ENCODE data around the gene CANT1. TPM values are rescaled to one million over a fixed set of nuclear protein-coding genes. Genes with fewer than 3 reads are reported as not detected.

Gene CANT1
- total and polyA plus RNA-seq, 2 of the 13 experiments (the other 11 are each of a cell fraction or from before 2014, with no cell fraction given) = 34.1 to 42.1 TPM

- no peak overlapping the region for H3K9ac ChIP-seq (ENCODE audit: insufficient read depth, low read depth, low read length)
These were observed 3.5 kb downstream of the CANT1 start for GRCh38 chr17:79006046-79006445.

GRCh38 chr17:79005063-79005861 is 4.3 kb downstream of the CANT1 start:
- no peak overlapping the region for H2AFZ ChIP-seq (ENCODE audit: low read length)
- DNase-seq (ENCODE audit: low spot score) (no peak), ATAC-seq (no peak), FAIRE-seq (no peak)
- CTCF ChIA-PET (ENCODE audit: low intra/inter-chr PET ratio, low total read pairs) = interaction anchor here (0.7 kb wide), 1 partner anchor 12 kb away, joined by 3 read pairs; no protein-coding TSS in a partner anchor
- peaks cover 6 to 17% of the 10 kb centered on the region in 2 experiments; a peak in 4 of 5 replicates for H3K36me3 ChIP-seq (replicated peaks in 1 of 2; ENCODE audit: control insufficient read depth in 1 of 2, insufficient read depth in 2 of 2, low read length in 2 of 2)
- H4K20me1 ChIP-seq (ENCODE audit: insufficient read depth, low read length) = no peaks in the 10 kb centered on the region
- no peaks in the 10 kb centered on the region; a peak in 1 of 5 replicates for H3K27me3 ChIP-seq (ENCODE audit: control insufficient read depth in 1 of 2, insufficient read depth in 2 of 2, low read length in 2 of 2)
- H3K79me2 ChIP-seq (ENCODE audit: insufficient read depth, low read length) = peaks cover 69% of the 10 kb centered on the region
- H3K9me3 ChIP-seq (ENCODE audit: low read length) = no peaks in the 10 kb centered on the region
- H3K27ac ChIP-seq (ENCODE audit: extremely low read length, insufficient read depth, low read length) = no peak overlapping the region
- no peak overlapping the region for H3K9ac ChIP-seq (ENCODE audit: insufficient read depth, low read depth, low read length)
- no peak overlapping the region for H3K4me2 ChIP-seq (ENCODE audit: low read depth, low read length)
- WGBS (ENCODE audit: low lambda C conversion rate) = 90% methylated on average over 12 of the region's 12 CpGs
- intact Hi-C loops (cut with micrococcal nuclease; ENCODE audit: unreplicated experiment) = no loop called here
- peaks cover 58% of the 10 kb centered on the region for H3K4me1 ChIP-seq (ENCODE audit: insufficient read depth, low read length)
- no peak overlapping the region for H3K4me3 ChIP-seq (replicated peaks in 1 of 3; ENCODE audit: insufficient read depth in 1 of 3, low read depth in 2 of 3, low read length in 3 of 3)
- in situ Hi-C loops (cut with HindIII; ENCODE audit: extremely low pct_ligation_motif_present, low pct_unique_long_range_greater_than_20kb) = no loop called here
- no TSS peak for BruUV-seq (replicated peaks)
- POLR2A ChIA-PET = interaction anchor here (1.0 to 1.3 kb wide), 2 partner anchors 22 to 25 kb away, joined by 3 to 4 read pairs; partner anchors contain the start of gene LGALS3BP
- TF ChIP-seq GATAD2A (CRISPR knock-in tag; IDR thresholded peaks at IDR 0.05) = no peak
- no peak for TF ChIP-seq ZNF605 (CRISPR knock-in tag; IDR thresholded peaks at IDR 0.05)
- TF ChIP-seq ZBTB33 (CRISPR knock-in tag; IDR thresholded peaks at IDR 0.05) = peak; percentile 79; the same call in 1 of the 2 replicates
- no peak for TF ChIP-seq ZSCAN29 (CRISPR knock-in tag; conservative IDR thresholded peaks at IDR 0.05)
- peak; percentile 26 for TF ChIP-seq HNRNPK (IDR thresholded peaks at IDR 0.05; ENCODE audit: low read depth, low read length, poor library complexity, severe bottlenecking)
- 0 out of 2 replicates have a peak, but pooled peaks have one; percentile 17 for TF ChIP-seq PITX1 (CRISPR knock-in tag; IDR thresholded peaks at IDR 0.05)
- 0 out of 2 replicates have a peak, but pooled peaks have one; percentile 27 for TF ChIP-seq ZBTB38 (CRISPR knock-in tag; IDR thresholded peaks at IDR 0.05)
- TF ChIP-seq PCBP2 (optimal IDR thresholded peaks at IDR 0.05; ENCODE audit: low read depth, low read length, poor library complexity, severe bottlenecking) = peak; percentile 96
- TF ChIP-seq ZNF687 (CRISPR knock-in tag; IDR thresholded peaks at IDR 0.05) = peak; percentile 22; the same call in 1 of the 2 replicates

More at GRCh38 chr17:79006046-79006445, 3.5 kb downstream of the CANT1 start:
- intact Hi-C loops (cut with micrococcal nuclease; ENCODE audit: unreplicated experiment) = no loop called here
- no peaks in the 10 kb centered on the region for H4K20me1 ChIP-seq (ENCODE audit: insufficient read depth, low read length)
- ATAC-seq (no peak), FAIRE-seq (no peak), DNase-seq (ENCODE audit: low spot score) (no peak)
- no peak for TF ChIP-seq SMARCE1 (IDR thresholded peaks at IDR 0.05; ENCODE audit: borderline replicate concordance)
- 0 out of 2 replicates have a peak, but pooled peaks have one; percentile 21 for TF ChIP-seq ZNF788 (CRISPR knock-in tag; IDR thresholded peaks at IDR 0.05; ENCODE audit: borderline replicate concordance)
- peak; percentile 99 for TF ChIP-seq ZNF543 (CRISPR knock-in tag; IDR thresholded peaks at IDR 0.05)
- in situ Hi-C loops (cut with HindIII; ENCODE audit: extremely low pct_ligation_motif_present, low pct_unique_long_range_greater_than_20kb) = no loop called here
- H3K79me2 ChIP-seq (ENCODE audit: insufficient read depth, low read length) = peaks cover 64% of the 10 kb centered on the region
- ChIA-PET CTCF (ENCODE audit: low intra/inter-chr PET ratio, low total read pairs) (no interaction called here), POLR2A (interaction anchor here (1.0 to 1.3 kb wide), 2 partner anchors 21 to 26 kb away, joined by 3 to 4 read pairs; partner anchors contain the start of gene LGALS3BP)
- peaks cover 5 to 10% of the 10 kb centered on the region in 2 experiments; a peak in 3 of 5 replicates for H3K36me3 ChIP-seq (replicated peaks in 1 of 2; ENCODE audit: control insufficient read depth in 1 of 2, insufficient read depth in 2 of 2, low read length in 2 of 2)
- no peak overlapping the region for H3K27ac ChIP-seq (ENCODE audit: extremely low read length, insufficient read depth, low read length)
- H3K4me2 ChIP-seq (ENCODE audit: low read depth, low read length) = no peak overlapping the region
- no peaks in the 10 kb centered on the region; a peak in 1 of 5 replicates for H3K27me3 ChIP-seq (ENCODE audit: control insufficient read depth in 1 of 2, insufficient read depth in 2 of 2, low read length in 2 of 2)
- no peaks in the 10 kb centered on the region for H3K9me3 ChIP-seq (ENCODE audit: low read length)
- H3K4me1 ChIP-seq (ENCODE audit: insufficient read depth, low read length) = peaks cover 62% of the 10 kb centered on the region
- WGBS (ENCODE audit: low lambda C conversion rate) = 93% methylated on average over 8 of the region's 8 CpGs
- no TSS peak for BruUV-seq (replicated peaks)
- no peak overlapping the region for H2AFZ ChIP-seq (ENCODE audit: low read length)
- H3K4me3 ChIP-seq (replicated peaks in 1 of 3; ENCODE audit: insufficient read depth in 1 of 3, low read depth in 2 of 3, low read length in 3 of 3) = no peak overlapping the region
